HL-60 (cell line): ENCODE results near the gene OR6B3.

Experiments
- CTCF ChIP-seq: IDR thresholded peaks from one replicate; pipeline ENCODE4 v1.5.1; 2011; ENCODE audit warnings: low read length, control low read depth, inconsistent platforms; ENCODE audit not compliant: insufficient read depth
- POLR2AphosphoS5 ChIP-seq: IDR thresholded peaks from 2 replicates; pipeline ENCODE4 v1.6.1; 2012; ENCODE audit warnings: low read depth
- REST ChIP-seq: IDR thresholded peaks from 2 replicates; pipeline ENCODE4 v1.6.1; 2012; ENCODE audit warnings: low read depth; ENCODE audit not compliant: insufficient replicate concordance

GRCh38 chr2:240002983-240003382 is 50.3 kb downstream of the OR6B3 start:
- TF ChIP-seq CTCF (no peak), REST (no peak), POLR2AphosphoS5 (no peak)
